ENCODE measurements around the gene DTNBP1. TPM values are rescaled to one million over a fixed set of nuclear protein-coding genes. Genes with fewer than 3 reads are reported as not detected.
A peak's percentile ranks its signal among the peaks of the same experiment; 100 is the strongest.

DTNBP1 gene
- total RNA-seq, 6 donors from 2014 or later, result 16.2 to 33.5 (median 21.3) TPM

DNA sequence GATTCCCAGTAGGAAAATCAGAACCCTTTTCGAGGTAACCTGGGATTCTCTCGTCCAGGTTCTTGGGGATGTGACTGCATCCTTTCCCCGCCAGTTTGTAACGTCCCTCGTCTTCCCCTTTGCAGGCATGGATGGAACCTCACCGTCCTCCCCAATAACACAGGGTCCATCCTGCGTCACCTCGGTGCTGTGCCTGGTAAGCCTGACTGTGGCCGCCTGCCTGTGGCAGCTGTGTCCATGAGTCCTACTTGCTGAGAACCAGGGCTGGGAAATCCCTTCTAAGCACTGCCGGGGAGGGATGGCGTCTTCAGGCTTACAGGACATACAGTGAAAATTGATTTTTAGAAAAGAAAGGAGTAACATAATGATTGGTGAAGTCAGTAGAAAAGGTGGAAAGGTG is 155.6 kb downstream of the DTNBP1 start:
- ATAC-seq (ENCODE audit: low FRiP score in 2 of 2) (no peak), DNase-seq (no peak)
- Histone ChIP-seq H3K27ac (no peak overlapping the region), H3K36me3 (peaks cover 0 to 41% (median 23%) of the 10 kb centered on the region in 4 donors), H3K9me3 (no peaks in the 10 kb centered on the region), H3K27me3 (no peaks in the 10 kb centered on the region), H3K4me1 (peaks cover 12 to 24% (median 17%) of the 10 kb centered on the region in 4 donors), H3K4me3 (no peak overlapping the region)
- TF ChIP-seq POLR2AphosphoS5 (IDR thresholded peaks at IDR 0.05) (no peak), POLR2A (IDR thresholded peaks at IDR 0.05) (no peak), EP300 (IDR thresholded peaks at IDR 0.05) (no peak)
- TF ChIP-seq, protein P1, sequence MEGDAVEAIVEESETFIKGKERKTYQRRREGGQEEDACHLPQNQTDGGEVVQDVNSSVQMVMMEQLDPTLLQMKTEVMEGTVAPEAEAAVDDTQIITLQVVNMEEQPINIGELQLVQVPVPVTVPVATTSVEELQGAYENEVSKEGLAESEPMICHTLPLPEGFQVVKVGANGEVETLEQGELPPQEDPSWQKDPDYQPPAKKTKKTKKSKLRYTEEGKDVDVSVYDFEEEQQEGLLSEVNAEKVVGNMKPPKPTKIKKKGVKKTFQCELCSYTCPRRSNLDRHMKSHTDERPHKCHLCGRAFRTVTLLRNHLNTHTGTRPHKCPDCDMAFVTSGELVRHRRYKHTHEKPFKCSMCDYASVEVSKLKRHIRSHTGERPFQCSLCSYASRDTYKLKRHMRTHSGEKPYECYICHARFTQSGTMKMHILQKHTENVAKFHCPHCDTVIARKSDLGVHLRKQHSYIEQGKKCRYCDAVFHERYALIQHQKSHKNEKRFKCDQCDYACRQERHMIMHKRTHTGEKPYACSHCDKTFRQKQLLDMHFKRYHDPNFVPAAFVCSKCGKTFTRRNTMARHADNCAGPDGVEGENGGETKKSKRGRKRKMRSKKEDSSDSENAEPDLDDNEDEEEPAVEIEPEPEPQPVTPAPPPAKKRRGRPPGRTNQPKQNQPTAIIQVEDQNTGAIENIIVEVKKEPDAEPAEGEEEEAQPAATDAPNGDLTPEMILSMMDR (IDR thresholded peaks at IDR 0.05), result no peak
- WGBS, 2 donors, result 98 to 99% methylated on average over 11 of the region's 11 CpGs

DNA sequence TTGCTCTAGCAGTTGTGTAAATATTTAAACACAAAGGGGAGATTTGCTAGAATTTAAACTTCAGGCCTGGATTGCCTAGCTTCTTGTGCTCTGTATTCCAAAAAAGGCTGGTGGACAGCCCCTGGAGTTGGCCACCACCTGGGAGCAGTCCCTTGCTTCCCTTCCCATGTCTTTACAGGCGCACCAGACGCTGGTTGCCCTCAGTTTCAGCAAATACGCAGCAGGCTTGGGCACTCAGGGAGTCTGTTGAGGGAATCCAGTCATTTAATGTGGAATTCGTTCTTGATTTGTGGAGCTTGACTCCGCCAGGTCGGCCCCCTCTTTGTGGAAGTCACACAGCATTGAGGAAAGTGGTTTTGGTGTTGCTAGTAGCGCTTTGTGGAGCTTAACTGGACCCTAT is 156.8 kb downstream of the DTNBP1 start:
- H3K27ac ChIP-seq, result peak overlapping the region in 1 of 4 donors; percentile 65
- no peak for ATAC-seq (ENCODE audit: low FRiP score in 2 of 2)
- H3K4me3 ChIP-seq, result no peak overlapping the region
- H3K36me3 ChIP-seq, result peaks cover under 1 to 39% (median 21%) of the 10 kb centered on the region in 4 donors
- H3K27me3 ChIP-seq, result no peaks in the 10 kb centered on the region
- DNase-seq, result no peak
- H3K4me1 ChIP-seq, result peaks cover 12 to 30% (median 17%) of the 10 kb centered on the region in 4 donors
- TF ChIP-seq, protein P1 (IDR thresholded peaks at IDR 0.05), result no peak
- TF ChIP-seq POLR2AphosphoS5 (IDR thresholded peaks at IDR 0.05) (no peak), EP300 (IDR thresholded peaks at IDR 0.05) (no peak), POLR2A (IDR thresholded peaks at IDR 0.05) (no peak)
- WGBS, 2 donors, result 96 to 100% methylated on average over 4 to 7 of the region's 7 CpGs
- no peaks in the 10 kb centered on the region for H3K9me3 ChIP-seq

GRCh38 chr6:15505463-15505918 is 157.3 kb downstream of the DTNBP1 start:
- DNase-seq, result no peak
- no peaks in the 10 kb centered on the region for H3K9me3 ChIP-seq
- peak overlapping the region; percentile 22 to 71 (median 47) for H3K27ac ChIP-seq
- H3K4me3 ChIP-seq, result peak overlapping the region in 3 of 4 donors; percentile 3 to 30 (median 21)
- peaks cover 12 to 30% (median 17%) of the 10 kb centered on the region in 4 donors for H3K4me1 ChIP-seq
- WGBS, 2 donors, result 84 to 87% methylated on average over 16 to 18 of the region's 18 CpGs
- ATAC-seq (ENCODE audit: low FRiP score in 2 of 2), result no peak
- no peaks in the 10 kb centered on the region for H3K27me3 ChIP-seq
- H3K36me3 ChIP-seq, result peaks cover 2 to 39% (median 21%) of the 10 kb centered on the region in 4 donors
- TF ChIP-seq, protein P1 (IDR thresholded peaks at IDR 0.05), result no peak
- TF ChIP-seq POLR2A (IDR thresholded peaks at IDR 0.05) (no peak), EP300 (IDR thresholded peaks at IDR 0.05) (no peak), POLR2AphosphoS5 (IDR thresholded peaks at IDR 0.05) (no peak)

GRCh38 chr6:15504581-15505350 is 158.1 kb downstream of the DTNBP1 start:
- no peaks in the 10 kb centered on the region for H3K27me3 ChIP-seq
- peaks cover 12 to 30% (median 17%) of the 10 kb centered on the region in 4 donors for H3K4me1 ChIP-seq
- H3K4me3 ChIP-seq, result peak overlapping the region in 3 of 4 donors; percentile 3 to 30 (median 21)
- peak; percentile 66 to 87 for ATAC-seq (ENCODE audit: low FRiP score in 2 of 2)
- H3K27ac ChIP-seq, result peak overlapping the region; percentile 29 to 71 (median 58)
- no peaks in the 10 kb centered on the region for H3K9me3 ChIP-seq
- WGBS, 2 donors, result 27 to 29% methylated on average over 19 to 26 of the region's 26 CpGs
- peak in 1 of 2 donors; percentile 50 for DNase-seq
- peaks cover 2 to 40% (median 21%) of the 10 kb centered on the region in 4 donors for H3K36me3 ChIP-seq
- TF ChIP-seq EP300 (IDR thresholded peaks at IDR 0.05) (no peak), POLR2A (IDR thresholded peaks at IDR 0.05) (peak in 1 of 4 donors; percentile 16), POLR2AphosphoS5 (IDR thresholded peaks at IDR 0.05) (peak; percentile 29 to 61)

DNA sequence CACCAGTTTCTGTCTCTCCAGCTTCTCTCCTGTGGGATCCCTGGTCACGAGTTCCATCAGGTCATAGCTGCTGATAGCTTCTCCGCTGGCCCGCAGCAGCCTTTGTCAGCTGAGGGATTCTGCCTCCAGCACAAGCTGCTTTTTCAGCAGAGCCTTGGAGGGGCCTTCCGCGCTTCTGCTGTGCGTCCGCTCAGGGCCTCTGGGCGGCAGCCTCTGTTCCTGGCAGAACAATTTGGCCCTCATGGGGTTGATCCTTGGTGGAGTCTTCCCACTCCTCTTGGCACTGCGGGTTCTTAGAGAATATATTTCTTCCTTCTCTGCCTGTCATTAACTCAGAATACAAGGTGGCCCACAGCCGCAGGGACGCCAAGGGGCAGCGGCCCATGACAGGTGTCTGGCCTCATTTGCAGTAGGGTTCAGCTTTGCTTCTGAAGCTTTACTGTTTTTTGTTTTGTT is 158.8 kb downstream of the DTNBP1 start:
- peaks cover 2 to 37% (median 20%) of the 10 kb centered on the region in 4 donors for H3K36me3 ChIP-seq
- WGBS, 2 donors, result 72 to 78% methylated on average over 11 to 12 of the region's 12 CpGs
- TF ChIP-seq POLR2A (IDR thresholded peaks at IDR 0.05) (no peak), POLR2AphosphoS5 (IDR thresholded peaks at IDR 0.05) (no peak)
- TF ChIP-seq, protein P1 (IDR thresholded peaks at IDR 0.05), result peak in 1 of 6 experiments; percentile 18
- peak overlapping the region; percentile 29 to 71 (median 58) for H3K27ac ChIP-seq
- peak overlapping the region in 2 of 4 donors; percentile 21 to 30 for H3K4me3 ChIP-seq
- peaks cover 12 to 25% (median 17%) of the 10 kb centered on the region in 4 donors for H3K4me1 ChIP-seq
- ATAC-seq (ENCODE audit: low FRiP score in 2 of 2) (peak in 1 of 2 donors; percentile 55), DNase-seq (peak in 1 of 2 donors; percentile 69)
- no peaks in the 10 kb centered on the region for H3K9me3 ChIP-seq
- H3K27me3 ChIP-seq, result no peaks in the 10 kb centered on the region
